Neural crest cell (in vitro differentiated cells): ENCODE measurements around the gene RAP1GDS1. TPM values are rescaled to one million over a fixed set of nuclear protein-coding genes. Genes with fewer than 3 reads are reported as not detected.
"Not testable (repeated sequence)": the region's sequence is repeated elsewhere in the genome, so short reads cannot be mapped to it uniquely, and the experiment has no call there.

Source experiments
- DNase-seq: peaks from one replicate; pipeline ENCODE4 v3.0.0; 2021; ENCODE audit warnings: low read depth, mixed read lengths, low spot score
- H3K27ac Mint-ChIP-seq: one replicate; pipeline ENCODE4 v1.8.0; 2021; ENCODE audit warnings: mild to moderate bottlenecking, mixed read lengths; ENCODE audit not compliant: unreplicated experiment
- H3K27me3 Mint-ChIP-seq: 2 replicates; pipeline ENCODE4 v1.8.0; 2021; ENCODE audit warnings: low read depth, mild to moderate bottlenecking, mixed read lengths
- H3K36me3 Mint-ChIP-seq: 2 replicates; pipeline ENCODE4 v1.8.0; 2021; ENCODE audit warnings: low read depth, mild to moderate bottlenecking, mixed read lengths
- H3K4me1 Mint-ChIP-seq: 2 replicates; pipeline ENCODE4 v1.8.0; 2021; ENCODE audit warnings: mixed read lengths
- H3K4me3 Mint-ChIP-seq: one replicate; pipeline ENCODE4 v1.8.0; 2021; ENCODE audit warnings: mild to moderate bottlenecking, mixed read lengths
- H3K9me3 Mint-ChIP-seq: 2 replicates; pipeline ENCODE4 v1.8.0; 2021; ENCODE audit warnings: mixed read lengths
- CTCF ChIP-seq: fragments of 200-600 bp; sonication (generic); conservative IDR thresholded peaks from 2 replicates; pipeline ENCODE4 v1.5.0; 2021; ENCODE audit warnings: antibody characterized with exemption, mild to moderate bottlenecking
- total RNA-seq: library from RNA; stranded (reverse); gene quantifications from 2 replicates; pipeline ENCODE4 v1.2.1, GENCODE V29; 2021

The RAP1GDS1 gene
- total RNA-seq, 1 donor from 2014 or later, result 46.3 TPM

DNA sequence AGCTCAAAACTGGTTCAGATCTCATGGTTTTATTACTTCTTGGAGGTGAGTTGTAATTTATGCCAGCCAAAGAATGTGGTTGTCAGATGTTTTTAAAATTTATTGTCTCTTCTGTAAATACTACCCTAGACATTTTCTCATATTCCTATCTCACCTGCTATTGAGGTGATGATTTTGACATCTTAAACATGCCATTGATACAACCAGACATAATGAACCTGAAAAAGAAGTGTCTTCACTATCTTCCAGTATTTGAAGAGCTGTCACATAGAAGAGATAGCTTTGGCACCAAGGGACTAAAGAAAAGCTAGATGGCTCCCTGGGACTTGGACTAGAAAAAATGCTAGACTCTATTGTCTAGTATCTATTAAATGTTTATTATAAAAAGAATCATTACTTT is 155.7 kb downstream of the RAP1GDS1 start:
- Mint-ChIP-seq H3K36me3 (peaks cover 29% of the 10 kb centered on the region), H3K27me3 (no peaks in the 10 kb centered on the region), H3K27ac (no peak overlapping the region), H3K4me1 (no peaks in the 10 kb centered on the region), H3K4me3 (no peak overlapping the region), H3K9me3 (peaks cover 9% of the 10 kb centered on the region)
- DNase-seq, result no peak
- no peak for TF ChIP-seq CTCF

- not testable (repeated sequence) for H3K4me3 Mint-ChIP-seq, H3K4me1 Mint-ChIP-seq, H3K27ac Mint-ChIP-seq, H3K27me3 Mint-ChIP-seq, DNase-seq
- Mint-ChIP-seq H3K9me3 (peaks cover 13% of the 10 kb centered on the region), H3K36me3 (peaks cover 40% of the 10 kb centered on the region)
Observed at GRCh38 chr4:98420151-98420550, 159.0 kb downstream of the RAP1GDS1 start.

- TF ChIP-seq CTCF, result no peak
- H3K9me3 Mint-ChIP-seq, result peaks cover 18% of the 10 kb centered on the region
- no peaks in the 10 kb centered on the region for H3K4me1 Mint-ChIP-seq
- no peak for DNase-seq
- H3K36me3 Mint-ChIP-seq, result peaks cover 45% of the 10 kb centered on the region
- peak overlapping the region; percentile 86 for H3K27ac Mint-ChIP-seq
- H3K27me3 Mint-ChIP-seq, result no peaks in the 10 kb centered on the region
- no peak overlapping the region for H3K4me3 Mint-ChIP-seq
Observed at GRCh38 chr4:98421111-98421510, 159.9 kb downstream of the RAP1GDS1 start.

GRCh38 chr4:98423009-98423408 is 161.8 kb downstream of the RAP1GDS1 start:
- H3K4me3 Mint-ChIP-seq, result no peak overlapping the region
- no peak for DNase-seq
- H3K36me3 Mint-ChIP-seq, result peaks cover 58% of the 10 kb centered on the region
- TF ChIP-seq CTCF, result no peak
- H3K27me3 Mint-ChIP-seq, result no peaks in the 10 kb centered on the region
- no peaks in the 10 kb centered on the region for H3K4me1 Mint-ChIP-seq
- no peak overlapping the region for H3K27ac Mint-ChIP-seq
- peaks cover 25% of the 10 kb centered on the region for H3K9me3 Mint-ChIP-seq

DNA sequence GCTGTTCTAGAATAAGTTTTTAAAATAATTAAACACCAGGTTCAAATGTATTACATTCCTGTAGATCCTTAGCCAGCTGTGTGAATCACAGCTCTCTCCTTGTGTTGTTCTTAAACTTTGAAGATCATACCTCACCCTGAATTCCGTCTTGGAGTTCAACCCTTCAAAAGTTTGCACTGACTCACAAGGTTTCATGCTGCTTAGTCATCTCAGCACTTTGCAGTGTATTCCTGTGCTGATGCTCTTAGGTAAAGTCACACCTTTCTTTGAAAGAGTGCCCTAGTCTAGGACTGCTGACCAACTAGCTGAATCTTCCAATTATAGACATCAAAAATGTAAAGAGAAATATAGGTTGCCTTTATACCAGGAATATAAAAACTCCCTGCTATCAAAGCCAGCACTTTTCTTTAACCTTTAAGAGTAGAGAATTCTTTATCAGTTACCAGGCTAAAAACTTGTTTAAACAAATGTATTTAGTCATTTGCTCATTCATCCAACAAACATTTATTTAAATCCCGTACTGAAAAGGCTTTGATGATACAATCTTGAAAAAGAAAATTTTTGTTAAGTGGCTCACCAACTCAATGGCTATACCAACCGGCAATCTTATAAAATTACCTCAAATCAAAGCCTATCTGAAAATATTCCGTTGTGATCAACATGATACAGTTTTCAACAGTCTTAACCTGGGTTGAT is 169.7 kb downstream of the RAP1GDS1 start:
- no peak overlapping the region for H3K27ac Mint-ChIP-seq
- H3K4me1 Mint-ChIP-seq, result peaks cover 5% of the 10 kb centered on the region
- no peak for DNase-seq
- H3K9me3 Mint-ChIP-seq, result peaks cover 8% of the 10 kb centered on the region
- TF ChIP-seq CTCF, result no peak
- no peak overlapping the region for H3K4me3 Mint-ChIP-seq
- H3K27me3 Mint-ChIP-seq, result no peaks in the 10 kb centered on the region
- H3K36me3 Mint-ChIP-seq, result peaks cover 27% of the 10 kb centered on the region

DNA sequence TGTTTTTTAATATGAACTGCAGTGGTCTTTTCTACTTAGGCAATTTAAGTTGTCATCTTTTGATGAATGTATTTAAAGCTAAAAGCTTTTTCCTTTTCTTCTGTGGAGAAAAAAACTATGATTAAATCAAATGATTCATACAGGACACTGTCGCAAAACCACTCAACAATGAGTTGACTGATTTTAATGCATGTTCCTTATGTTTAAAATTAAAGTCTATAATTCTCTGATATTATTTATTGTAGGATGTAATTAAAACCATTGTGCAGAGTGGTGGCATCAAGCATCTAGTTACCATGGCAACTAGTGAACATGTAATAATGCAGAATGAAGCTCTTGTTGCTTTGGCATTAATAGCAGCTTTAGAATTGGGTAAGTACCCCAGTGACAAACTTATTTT is 172.5 kb downstream of the RAP1GDS1 start:
- H3K9me3 Mint-ChIP-seq, result no peaks in the 10 kb centered on the region
- H3K4me3 Mint-ChIP-seq, result no peak overlapping the region
- no peak for DNase-seq
- peaks cover 16% of the 10 kb centered on the region for H3K36me3 Mint-ChIP-seq
- H3K4me1 Mint-ChIP-seq, result peaks cover 5% of the 10 kb centered on the region
- H3K27me3 Mint-ChIP-seq, result no peaks in the 10 kb centered on the region
- H3K27ac Mint-ChIP-seq, result no peak overlapping the region
- no peak for TF ChIP-seq CTCF
